Keratinocyte (primary cell): ENCODE results near the gene DNAJC27. TPM values are rescaled to one million over a fixed set of nuclear protein-coding genes. Genes with fewer than 3 reads are reported as not detected.

Experiments used
- DNase-seq: peaks from one replicate; pipeline ENCODE4 v3.0.0-alpha.2; 2011; ENCODE audit warnings: low read depth, missing footprints, low spot score
- FAIRE-seq: peaks from 2 replicates; lab custom pipeline; 2011; peaks lifted over from hg19 to GRCh38; lab: Jason Lieb, UNC
- H2AFZ ChIP-seq: 2 replicates; pipeline ENCODE4 v1.6.0; 2012; ENCODE audit warnings: low read length, control low read depth, inconsistent platforms; ENCODE audit not compliant: control insufficient read depth
- H3K27ac ChIP-seq: 2 replicates; pipeline ENCODE4 v1.5.1; 2011; ENCODE audit warnings: low read length; ENCODE audit not compliant: control insufficient read depth, insufficient read depth
- H3K27me3 ChIP-seq: 3 replicates; pipeline ENCODE4 v1.6.0; 2011; ENCODE audit warnings: low read length; ENCODE audit not compliant: control insufficient read depth, insufficient read depth; ENCODE audit errors: extremely low read depth
- H3K36me3 ChIP-seq, 2 experiments: 2 replicates in 1 of 2; 3 replicates in 1 of 2; pipeline ENCODE4 v1.5.1; 2011; ENCODE audit warnings: low read length in 2 of 2, mild to moderate bottlenecking in 1 of 2; ENCODE audit not compliant: control insufficient read depth in 2 of 2, insufficient read depth in 2 of 2; ENCODE audit errors: extremely low read depth in 1 of 2
- H3K4me1 ChIP-seq: 3 replicates; pipeline ENCODE4 v1.5.1; 2011; ENCODE audit warnings: low read length; ENCODE audit not compliant: control insufficient read depth, insufficient read depth; ENCODE audit errors: extremely low read depth
- H3K4me2 ChIP-seq: 3 replicates; pipeline ENCODE4 v1.6.0; 2011; ENCODE audit warnings: low read depth, low read length; ENCODE audit not compliant: control insufficient read depth, insufficient read depth; ENCODE audit errors: extremely low read depth
- H3K4me3 ChIP-seq, 3 experiments: fragments of 200-600 bp in 1 of 3; sonication (generic) in 1 of 3; 2 replicates in 2 of 3; 3 replicates in 1 of 3; pipeline ENCODE4 v1.5.1; 2011 to 2016; ENCODE audit warnings: low read length in 3 of 3, mild to moderate bottlenecking in 3 of 3, control low read depth in 2 of 3, inconsistent platforms in 1 of 3, low read depth in 1 of 3, mixed read lengths in 1 of 3, mixed run types in 1 of 3, moderate library complexity in 1 of 3; ENCODE audit not compliant: control insufficient read depth in 2 of 3, insufficient read depth in 2 of 3; ENCODE audit errors: extremely low read depth in 1 of 3
- H3K79me2 ChIP-seq: 2 replicates; pipeline ENCODE4 v1.6.0; 2012; ENCODE audit warnings: low read length; ENCODE audit not compliant: control insufficient read depth, insufficient read depth
- H3K9ac ChIP-seq: 3 replicates; pipeline ENCODE4 v1.6.0; 2011; ENCODE audit warnings: low read length; ENCODE audit not compliant: control insufficient read depth, insufficient read depth; ENCODE audit errors: extremely low read depth
- H3K9me1 ChIP-seq: 3 replicates; pipeline ENCODE4 v1.6.0; 2011; ENCODE audit warnings: low read length; ENCODE audit not compliant: control insufficient read depth, insufficient read depth; ENCODE audit errors: extremely low read depth
- H3K9me3 ChIP-seq: 2 replicates; pipeline ENCODE4 v1.5.1; 2012; ENCODE audit warnings: low read depth, low read length; ENCODE audit not compliant: control insufficient read depth
- H4K20me1 ChIP-seq: 3 replicates; pipeline ENCODE4 v1.6.0; 2011; ENCODE audit warnings: low read length; ENCODE audit not compliant: control insufficient read depth, insufficient read depth; ENCODE audit errors: extremely low read depth
- EZH2 ChIP-seq: IDR thresholded peaks from one replicate; pipeline ENCODE4 v1.6.1; 2012; ENCODE audit warnings: inconsistent platforms, mild to moderate bottlenecking, low read length, moderate library complexity
- dilution Hi-C: fragments of 300-500 bp; cut with MboI; formaldehyde crosslinking; loops from one replicate; pipeline ENCODE4 v1.7.0; 2020; ENCODE audit warnings: low sequenced_read_pairs; ENCODE audit not compliant: extremely low pct_ligation_motif_present
- polyA plus RNA-seq, 5 experiments: library from polyadenylated mRNA; depleted of rRNA in 3 of 5; stranded (reverse) in 3 of 5; stranded (forward) in 1 of 5; unstranded in 1 of 5; fragments of >200 nt; gene quantifications; 1 replicate in 1 of 5; 2 replicates in 3 of 5; 3 replicates in 1 of 5; pipeline versions ENCODE4 v1.2.1 to v1.2.3, GENCODE V29; 2011 to 2012; ENCODE audit warnings: missing spikeins in 2 of 5, low read depth in 1 of 5, low replicate concordance in 1 of 5
- TF ChIP-seq, protein P1 (sequence below), 3 experiments: IDR thresholded peaks in 1 of 3; conservative IDR thresholded peaks in 1 of 3; optimal IDR thresholded peaks in 1 of 3; 2 replicates in 2 of 3; 3 replicates in 1 of 3; pipeline versions ENCODE3 to v1.5.1; 2011; ENCODE audit warnings: low read length in 3 of 3, mild to moderate bottlenecking in 3 of 3, moderate library complexity in 2 of 3, control low read depth in 1 of 3, inconsistent platforms in 1 of 3; ENCODE audit not compliant: insufficient read depth in 2 of 3; ENCODE audit errors: extremely low read depth in 1 of 3

Gene DNAJC27
- polyA plus RNA-seq, 1 donor (not counting 4 experiments of a cell fraction or from before 2014, with no cell fraction given): 3.4 TPM

DNA sequence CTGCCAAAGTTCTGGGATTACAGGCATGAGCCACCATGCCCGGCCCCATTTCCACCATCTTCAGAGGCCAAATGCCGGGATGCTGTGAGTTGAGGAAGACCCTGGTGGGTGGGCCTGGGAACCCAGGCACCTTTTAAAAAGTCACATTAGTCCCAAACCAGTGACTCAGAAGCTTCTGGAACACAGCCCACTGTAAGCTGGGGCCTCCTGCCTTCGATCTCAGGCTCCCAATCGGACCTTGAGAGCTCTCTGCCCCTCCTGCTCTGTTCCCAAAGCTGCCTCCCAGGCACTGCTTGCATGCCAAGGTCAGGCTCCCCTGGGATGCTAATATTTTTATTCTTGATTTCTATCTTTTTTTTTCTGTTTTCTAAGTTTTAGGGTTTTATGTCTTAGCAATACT is 56.0 kb downstream of the DNAJC27 start:
- DNase-seq: no peak
- dilution Hi-C loops: no loop called here
- H3K27me3 ChIP-seq: no peaks in the 10 kb centered on the region
- peaks cover 7 to 13% of the 10 kb centered on the region in 2 experiments for H3K36me3 ChIP-seq
- H3K4me1 ChIP-seq: peaks cover 14% of the 10 kb centered on the region
- H3K4me3 ChIP-seq: no peak overlapping the region
- H3K27ac ChIP-seq: no peak overlapping the region
- H4K20me1 ChIP-seq: peaks cover 2% of the 10 kb centered on the region
- H3K9me3 ChIP-seq: no peaks in the 10 kb centered on the region
- H3K79me2 ChIP-seq: peaks cover 52% of the 10 kb centered on the region
- H3K4me2 ChIP-seq: no peak overlapping the region
- H2AFZ ChIP-seq: no peak overlapping the region
- peaks cover 4% of the 10 kb centered on the region for H3K9me1 ChIP-seq
- no peak overlapping the region for H3K9ac ChIP-seq
- FAIRE-seq: no peak
- TF ChIP-seq, protein P1, sequence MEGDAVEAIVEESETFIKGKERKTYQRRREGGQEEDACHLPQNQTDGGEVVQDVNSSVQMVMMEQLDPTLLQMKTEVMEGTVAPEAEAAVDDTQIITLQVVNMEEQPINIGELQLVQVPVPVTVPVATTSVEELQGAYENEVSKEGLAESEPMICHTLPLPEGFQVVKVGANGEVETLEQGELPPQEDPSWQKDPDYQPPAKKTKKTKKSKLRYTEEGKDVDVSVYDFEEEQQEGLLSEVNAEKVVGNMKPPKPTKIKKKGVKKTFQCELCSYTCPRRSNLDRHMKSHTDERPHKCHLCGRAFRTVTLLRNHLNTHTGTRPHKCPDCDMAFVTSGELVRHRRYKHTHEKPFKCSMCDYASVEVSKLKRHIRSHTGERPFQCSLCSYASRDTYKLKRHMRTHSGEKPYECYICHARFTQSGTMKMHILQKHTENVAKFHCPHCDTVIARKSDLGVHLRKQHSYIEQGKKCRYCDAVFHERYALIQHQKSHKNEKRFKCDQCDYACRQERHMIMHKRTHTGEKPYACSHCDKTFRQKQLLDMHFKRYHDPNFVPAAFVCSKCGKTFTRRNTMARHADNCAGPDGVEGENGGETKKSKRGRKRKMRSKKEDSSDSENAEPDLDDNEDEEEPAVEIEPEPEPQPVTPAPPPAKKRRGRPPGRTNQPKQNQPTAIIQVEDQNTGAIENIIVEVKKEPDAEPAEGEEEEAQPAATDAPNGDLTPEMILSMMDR (optimal IDR thresholded peaks at IDR 0.05 in 1 of 3, IDR thresholded peaks at IDR 0.05 in 1 of 3, conservative IDR thresholded peaks at IDR 0.05 in 1 of 3; ENCODE audit: extremely low read depth in 1 of 3, insufficient read depth in 2 of 3, low read length in 3 of 3): no peak
- no peak for TF ChIP-seq EZH2

DNA sequence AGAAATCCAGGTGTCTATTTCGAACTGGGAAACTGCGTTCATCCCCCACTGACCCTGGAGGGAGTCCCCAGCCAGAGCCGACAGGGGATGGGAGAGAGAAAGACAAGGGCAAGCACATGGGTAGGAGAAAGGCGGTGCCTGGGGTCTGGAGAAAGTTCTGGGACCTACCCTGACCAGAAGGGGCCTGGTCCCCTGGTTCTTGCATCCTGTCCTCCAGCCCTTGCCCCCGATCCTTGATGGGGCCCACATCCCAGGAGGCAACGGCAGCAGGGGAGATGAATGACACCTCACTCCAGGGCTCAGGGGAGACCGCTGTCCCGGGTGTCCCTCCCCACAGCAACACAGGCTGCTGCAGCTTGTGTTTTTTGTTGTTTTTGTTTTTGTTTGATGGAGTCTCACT is 56.6 kb downstream of the DNAJC27 start:
- no peak overlapping the region for H2AFZ ChIP-seq
- FAIRE-seq (no peak), DNase-seq (no peak)
- H3K9me3 ChIP-seq: no peaks in the 10 kb centered on the region
- H3K4me1 ChIP-seq: peaks cover 14% of the 10 kb centered on the region
- H3K79me2 ChIP-seq: peaks cover 52% of the 10 kb centered on the region
- dilution Hi-C loops: no loop called here
- H3K9me1 ChIP-seq: peaks cover 4% of the 10 kb centered on the region
- no peak overlapping the region for H3K9ac ChIP-seq
- TF ChIP-seq EZH2: no peak
- TF ChIP-seq, protein P1 (optimal IDR thresholded peaks at IDR 0.05 in 1 of 3, IDR thresholded peaks at IDR 0.05 in 1 of 3, conservative IDR thresholded peaks at IDR 0.05 in 1 of 3; ENCODE audit: extremely low read depth in 1 of 3, insufficient read depth in 2 of 3, low read length in 3 of 3): no peak
- no peaks in the 10 kb centered on the region for H3K27me3 ChIP-seq
- H3K4me2 ChIP-seq: no peak overlapping the region
- H4K20me1 ChIP-seq: peaks cover 2% of the 10 kb centered on the region
- peaks cover 7 to 13% of the 10 kb centered on the region in 2 experiments for H3K36me3 ChIP-seq
- H3K27ac ChIP-seq: no peak overlapping the region
- no peak overlapping the region for H3K4me3 ChIP-seq
